ENCODE results near the gene GPR62. TPM values are rescaled to one million over a fixed set of nuclear protein-coding genes. Genes with fewer than 3 reads are reported as not detected.
"Not testable (repeated sequence)": the region's sequence is repeated elsewhere in the genome, so short reads cannot be mapped to it uniquely, and the experiment has no call there.

The GPR62 gene
- polyA plus RNA-seq, 3 donors, result not detected

- 87% methylated on average over 14 of the region's 15 CpGs for WGBS (ENCODE audit: insufficient coverage)
- intact Hi-C loops (cut with micrococcal nuclease), result no loop called here
- peaks cover 12 to 25% of the 10 kb centered on the region in 2 donors for H3K36me3 Mint-ChIP-seq
These were observed 33.3 kb downstream of the GPR62 start for GRCh38 chr3:51988286-51989146.

DNA sequence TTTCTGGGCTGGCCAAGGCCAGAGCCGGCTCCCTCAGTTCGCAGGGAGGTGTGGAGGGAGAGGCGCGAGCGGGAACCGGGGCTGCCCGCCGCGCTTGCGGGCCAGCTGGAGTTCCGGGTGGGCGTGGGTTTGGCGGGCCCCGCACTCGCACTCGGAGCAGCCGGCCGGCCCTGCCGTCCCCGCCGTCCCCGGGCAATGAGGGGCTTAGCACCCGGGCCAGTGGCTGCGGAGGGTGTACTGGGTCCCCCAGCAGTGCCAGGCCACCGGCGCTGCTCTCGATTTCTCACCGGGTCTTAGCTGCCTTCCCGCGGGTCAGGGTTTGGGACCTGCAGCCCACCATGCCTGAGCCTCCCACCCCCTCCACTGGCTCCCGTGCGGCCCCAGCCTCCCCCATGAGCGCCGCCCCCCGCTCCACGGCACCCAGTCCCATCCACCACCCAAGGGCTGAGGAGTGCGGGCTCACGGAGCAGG, 35.4 kb downstream of the GPR62 start:
- Histone ChIP-seq H3K79me2 (ENCODE audit: insufficient read depth, low read length) (peaks cover 25% of the 10 kb centered on the region), H4K20me1 (ENCODE audit: insufficient read depth, low read length) (peaks cover 40% of the 10 kb centered on the region), H3K4me1 (ENCODE audit: control insufficient read depth in 1 of 2, insufficient read depth in 2 of 2, low read length in 2 of 2) (peaks cover 12 to 14% of the 10 kb centered on the region in 2 donors), H3K36me3 (replicated peaks in 1 of 2; ENCODE audit: control insufficient read depth in 1 of 2, insufficient read depth in 2 of 2, low read length in 2 of 2) (peaks cover 34 to 37% of the 10 kb centered on the region in 2 donors)
- H3K4me3 ChIP-seq (replicated peaks in 1 of 3; ENCODE audit: low read depth in 2 of 3, low read length in 3 of 3); H3K9me3 Mint-ChIP-seq; H3K9ac ChIP-seq (ENCODE audit: insufficient read depth, low read length, poor library complexity, severe bottlenecking); H2AFZ ChIP-seq (ENCODE audit: insufficient read depth, low read depth, low read length, poor library complexity, severe bottlenecking); H3K9me3 ChIP-seq (replicated peaks in 1 of 2; ENCODE audit: control insufficient read depth in 1 of 2, insufficient read depth in 1 of 2, low read length in 2 of 2); intact Hi-C loops (cut with micrococcal nuclease); H3K4me2 ChIP-seq (replicated peaks; ENCODE audit: extremely low read depth, low read length, poor library complexity, severe bottlenecking); H3K27ac Mint-ChIP-seq; DNase-seq; H3K27ac ChIP-seq (ENCODE audit: low read depth in 1 of 2, low read length in 2 of 2); H3K27me3 ChIP-seq (ENCODE audit: control insufficient read depth in 2 of 2, insufficient read depth in 2 of 2, low read length in 2 of 2); H3K4me3 Mint-ChIP-seq; H3K27me3 Mint-ChIP-seq (ENCODE audit: low read depth in 3 of 3): not testable (repeated sequence)
- Mint-ChIP-seq H3K36me3 (peaks cover 23 to 40% of the 10 kb centered on the region in 2 donors), H3K4me1 (peaks cover 19% of the 10 kb centered on the region)
- 93% methylated on average over 21 of the region's 38 CpGs for WGBS (ENCODE audit: insufficient coverage)

More at GRCh38 chr3:51988286-51989146, 33.3 kb downstream of the GPR62 start:
- Mint-ChIP-seq H3K27ac (peak overlapping the region in 3 of 7 donors; percentile 15 to 47 (median 25)), H3K9me3 (peaks cover 0 to 2% (median 0%) of the 10 kb centered on the region in 7 donors), H3K4me3 (no peak overlapping the region), H3K27me3 (ENCODE audit: low read depth in 3 of 3) (peaks cover 0 to 3% (median 0%) of the 10 kb centered on the region in 3 donors), H3K4me1 (peaks cover 13% of the 10 kb centered on the region)
- no peak for TF ChIP-seq CTCF (IDR thresholded peaks at IDR 0.05)
- H3K4me2 ChIP-seq (replicated peaks; ENCODE audit: extremely low read depth, low read length, poor library complexity, severe bottlenecking), result no peak overlapping the region
- peaks cover 9% of the 10 kb centered on the region for H3K79me2 ChIP-seq (ENCODE audit: insufficient read depth, low read length)
- DNase-seq, result no peak
- H2AFZ ChIP-seq (ENCODE audit: insufficient read depth, low read depth, low read length, poor library complexity, severe bottlenecking), result no peak overlapping the region
- H3K27me3 ChIP-seq (ENCODE audit: control insufficient read depth in 2 of 2, insufficient read depth in 2 of 2, low read length in 2 of 2), result no peaks in the 10 kb centered on the region
- no peak overlapping the region for H3K9ac ChIP-seq (ENCODE audit: insufficient read depth, low read length, poor library complexity, severe bottlenecking)
- H3K27ac ChIP-seq (ENCODE audit: low read depth in 1 of 2, low read length in 2 of 2), result no peak overlapping the region
- no peak overlapping the region for H3K4me3 ChIP-seq (replicated peaks in 1 of 3; ENCODE audit: low read depth in 2 of 3, low read length in 3 of 3)
- peaks cover 21 to 24% of the 10 kb centered on the region in 2 donors for H3K36me3 ChIP-seq (replicated peaks in 1 of 2; ENCODE audit: control insufficient read depth in 1 of 2, insufficient read depth in 2 of 2, low read length in 2 of 2)
- H3K9me3 ChIP-seq (replicated peaks in 1 of 2; ENCODE audit: control insufficient read depth in 1 of 2, insufficient read depth in 1 of 2, low read length in 2 of 2), result no peaks in the 10 kb centered on the region
- H4K20me1 ChIP-seq (ENCODE audit: insufficient read depth, low read length), result peaks cover 24% of the 10 kb centered on the region
- H3K4me1 ChIP-seq (ENCODE audit: control insufficient read depth in 1 of 2, insufficient read depth in 2 of 2, low read length in 2 of 2), result peaks cover 6 to 7% of the 10 kb centered on the region in 2 donors
